Kidney capillary endothelial cell (primary cell): ENCODE measurements around the gene TNFRSF9.
"Not testable (repeated sequence)": the region's sequence is repeated elsewhere in the genome, so short reads cannot be mapped to it uniquely, and the experiment has no call there.

ENCODE experiments used
- DNase-seq: peaks from one replicate; pipeline ENCODE4 v3.0.0-alpha.2; 2018; ENCODE audit warnings: low spot score

The TNFRSF9 gene

GRCh38 chr1:7919880-7920279, 20.8 kb downstream of the TNFRSF9 start:
- no peak for DNase-seq

- not testable (repeated sequence) for DNase-seq
Observed at GRCh38 chr1:7917971-7918370, 22.7 kb downstream of the TNFRSF9 start.

- no peak for DNase-seq
Observed at GRCh38 chr1:7916501-7916830, 24.2 kb downstream of the TNFRSF9 start.

GRCh38 chr1:7915826-7916500, 24.7 kb downstream of the TNFRSF9 start:
- DNase-seq = no peak

GRCh38 chr1:7912743-7913557, 27.7 kb downstream of the TNFRSF9 start:
- no peak for DNase-seq

GRCh38 chr1:7912145-7912544, 28.5 kb downstream of the TNFRSF9 start:
- no peak for DNase-seq

GRCh38 chr1:7905262-7905661, 35.4 kb downstream of the TNFRSF9 start:
- DNase-seq = no peak

GRCh38 chr1:7902478-7903085, 38.1 kb downstream of the TNFRSF9 start:
- DNase-seq = peak; percentile 51

GRCh38 chr1:7899741-7900140, 40.9 kb downstream of the TNFRSF9 start:
- no peak for DNase-seq

GRCh38 chr1:7898962-7899361, 41.7 kb downstream of the TNFRSF9 start:
- DNase-seq = no peak

GRCh38 chr1:7896994-7897393, 43.6 kb downstream of the TNFRSF9 start:
- no peak for DNase-seq

- no peak for DNase-seq
Observed at GRCh38 chr1:7893529-7894180, 47.0 kb downstream of the TNFRSF9 start.

GRCh38 chr1:7891804-7892203, 48.8 kb downstream of the TNFRSF9 start:
- DNase-seq = no peak

GRCh38 chr1:7890853-7891252, 49.8 kb downstream of the TNFRSF9 start:
- DNase-seq = no peak

- DNase-seq = no peak
Observed at GRCh38 chr1:7888248-7889081, 52.2 kb downstream of the TNFRSF9 start.

- DNase-seq = no peak
Observed at GRCh38 chr1:7886405-7886745, 54.3 kb downstream of the TNFRSF9 start.

- no peak for DNase-seq
Observed at GRCh38 chr1:7885513-7886404, 54.9 kb downstream of the TNFRSF9 start.

GRCh38 chr1:7884757-7885156, 55.9 kb downstream of the TNFRSF9 start:
- no peak for DNase-seq

- no peak for DNase-seq
Observed at GRCh38 chr1:7879228-7879627, 61.4 kb downstream of the TNFRSF9 start.

GRCh38 chr1:7878027-7878426, 62.6 kb downstream of the TNFRSF9 start:
- no peak for DNase-seq
